ENCODE measurements around the gene AIG1.
"Not testable (repeated sequence)": the region's sequence is repeated elsewhere in the genome, so short reads cannot be mapped to it uniquely, and the experiment has no call there.

Gene AIG1

GRCh38 chr6:143328876-143329275 is 268.2 kb downstream of the AIG1 start:
- H3K4me3 ChIP-seq (ENCODE audit: low read length): no peak overlapping the region
- no peaks in the 10 kb centered on the region for H3K4me1 ChIP-seq (ENCODE audit: control insufficient read depth, insufficient read depth, low read length)

GRCh38 chr6:143329323-143329722 is 268.6 kb downstream of the AIG1 start:
- H3K36me3 ChIP-seq (ENCODE audit: control insufficient read depth, insufficient read depth, low read length): no peaks in the 10 kb centered on the region
- no peak overlapping the region for H3K9ac ChIP-seq (ENCODE audit: low read length)
- H3K4me3 ChIP-seq (ENCODE audit: low read length): no peak overlapping the region
- no peaks in the 10 kb centered on the region for H3K4me1 ChIP-seq (ENCODE audit: control insufficient read depth, insufficient read depth, low read length)
- H3K27me3 ChIP-seq (ENCODE audit: control insufficient read depth, insufficient read depth, low read length): no peaks in the 10 kb centered on the region
- H3K27ac ChIP-seq (ENCODE audit: low read depth, low read length): no peak overlapping the region

More at GRCh38 chr6:143328876-143329275, 268.2 kb downstream of the AIG1 start:
- Histone ChIP-seq H3K27ac (ENCODE audit: low read depth, low read length) (no peak overlapping the region), H3K27me3 (ENCODE audit: control insufficient read depth, insufficient read depth, low read length) (no peaks in the 10 kb centered on the region), H3K36me3 (ENCODE audit: control insufficient read depth, insufficient read depth, low read length) (no peaks in the 10 kb centered on the region), H3K9ac (ENCODE audit: low read length) (no peak overlapping the region)

DNA sequence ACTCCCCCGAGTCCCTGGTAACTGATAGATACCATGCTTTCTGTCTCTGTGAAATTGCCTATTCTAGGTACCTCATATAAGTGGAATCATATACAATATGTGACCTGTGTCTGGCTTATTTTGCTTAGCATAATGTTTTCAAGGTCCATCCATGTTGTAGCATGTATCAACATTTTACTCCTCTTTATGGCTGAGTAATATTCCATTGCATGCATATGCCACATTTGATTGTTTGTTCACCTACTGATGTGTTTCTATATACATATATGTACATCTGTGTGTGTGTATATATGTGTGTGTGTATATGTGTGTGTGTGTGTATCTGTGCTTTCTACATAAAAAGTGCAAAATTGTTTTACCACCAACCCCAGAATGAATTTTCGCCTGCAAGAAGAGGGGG is 270.7 kb downstream of the AIG1 start:
- H3K4me1 ChIP-seq (ENCODE audit: control insufficient read depth, insufficient read depth, low read length): no peaks in the 10 kb centered on the region
- H3K36me3 ChIP-seq (ENCODE audit: control insufficient read depth, insufficient read depth, low read length): no peaks in the 10 kb centered on the region
- H3K27me3 ChIP-seq (ENCODE audit: control insufficient read depth, insufficient read depth, low read length): no peaks in the 10 kb centered on the region
- no peak overlapping the region for H3K4me3 ChIP-seq (ENCODE audit: low read length)
- H3K27ac ChIP-seq (ENCODE audit: low read depth, low read length): no peak overlapping the region
- H3K9ac ChIP-seq (ENCODE audit: low read length): no peak overlapping the region

DNA sequence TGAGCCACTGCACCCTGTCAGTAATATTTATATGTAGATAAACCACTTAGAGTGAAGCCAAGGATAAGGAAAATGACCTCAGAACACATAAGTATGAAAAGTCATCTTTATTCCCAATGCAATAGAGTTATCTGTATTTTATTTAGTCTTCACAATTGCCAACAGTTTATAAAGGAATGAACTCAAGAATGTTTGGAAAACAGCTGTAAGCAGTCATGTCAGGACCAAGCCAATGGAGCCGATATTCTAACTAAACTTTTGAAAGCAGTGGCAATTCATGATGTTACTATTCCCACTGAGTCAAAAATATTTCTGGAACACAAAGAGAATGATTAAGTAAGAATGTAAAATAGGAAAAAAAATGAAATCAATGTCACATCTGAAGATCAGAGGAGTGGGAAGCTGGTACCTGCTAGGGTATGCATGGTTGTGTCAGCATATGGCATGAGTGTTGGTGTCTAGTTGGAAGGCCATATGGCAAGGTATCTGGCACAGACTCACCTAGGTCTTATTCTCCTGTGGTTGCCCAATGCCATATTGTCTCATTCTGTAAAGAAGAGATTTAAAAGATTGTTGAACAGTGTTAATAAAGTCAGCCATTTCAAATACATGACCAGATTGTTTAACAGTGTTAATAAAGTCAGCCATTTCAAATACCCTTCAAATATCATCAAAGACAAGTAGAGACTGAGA is 271.6 kb downstream of the AIG1 start:
- Histone ChIP-seq H3K36me3 (ENCODE audit: control insufficient read depth, insufficient read depth, low read length) (no peaks in the 10 kb centered on the region), H3K9ac (ENCODE audit: low read length) (no peak overlapping the region), H3K27me3 (ENCODE audit: control insufficient read depth, insufficient read depth, low read length) (no peaks in the 10 kb centered on the region), H3K4me3 (ENCODE audit: low read length) (no peak overlapping the region), H3K4me1 (ENCODE audit: control insufficient read depth, insufficient read depth, low read length) (no peaks in the 10 kb centered on the region), H3K27ac (ENCODE audit: low read depth, low read length) (no peak overlapping the region)

GRCh38 chr6:143333081-143333480 is 272.4 kb downstream of the AIG1 start:
- Histone ChIP-seq H3K27ac (ENCODE audit: low read depth, low read length) (no peak overlapping the region), H3K4me3 (ENCODE audit: low read length) (no peak overlapping the region), H3K27me3 (ENCODE audit: control insufficient read depth, insufficient read depth, low read length) (no peaks in the 10 kb centered on the region), H3K4me1 (ENCODE audit: control insufficient read depth, insufficient read depth, low read length) (no peaks in the 10 kb centered on the region), H3K36me3 (ENCODE audit: control insufficient read depth, insufficient read depth, low read length) (no peaks in the 10 kb centered on the region), H3K9ac (ENCODE audit: low read length) (no peak overlapping the region)

GRCh38 chr6:143333749-143334520 is 273.2 kb downstream of the AIG1 start:
- Histone ChIP-seq H3K36me3 (ENCODE audit: control insufficient read depth, insufficient read depth, low read length) (no peaks in the 10 kb centered on the region), H3K27ac (ENCODE audit: low read depth, low read length) (no peak overlapping the region), H3K27me3 (ENCODE audit: control insufficient read depth, insufficient read depth, low read length) (no peaks in the 10 kb centered on the region), H3K9ac (ENCODE audit: low read length) (no peak overlapping the region), H3K4me1 (ENCODE audit: control insufficient read depth, insufficient read depth, low read length) (no peaks in the 10 kb centered on the region), H3K4me3 (ENCODE audit: low read length) (no peak overlapping the region)

- H3K36me3 ChIP-seq (ENCODE audit: control insufficient read depth, insufficient read depth, low read length): no peaks in the 10 kb centered on the region
- no peak overlapping the region for H3K4me3 ChIP-seq (ENCODE audit: low read length)
- no peak overlapping the region for H3K9ac ChIP-seq (ENCODE audit: low read length)
- no peak overlapping the region for H3K27ac ChIP-seq (ENCODE audit: low read depth, low read length)
- no peaks in the 10 kb centered on the region for H3K27me3 ChIP-seq (ENCODE audit: control insufficient read depth, insufficient read depth, low read length)
- H3K4me1 ChIP-seq (ENCODE audit: control insufficient read depth, insufficient read depth, low read length): no peaks in the 10 kb centered on the region
Observed at GRCh38 chr6:143335865-143336264, 275.2 kb downstream of the AIG1 start.

GRCh38 chr6:143336446-143337152 is 275.9 kb downstream of the AIG1 start:
- Histone ChIP-seq H3K27ac (ENCODE audit: low read depth, low read length) (no peak overlapping the region), H3K9ac (ENCODE audit: low read length) (no peak overlapping the region), H3K4me1 (ENCODE audit: control insufficient read depth, insufficient read depth, low read length) (no peaks in the 10 kb centered on the region), H3K4me3 (ENCODE audit: low read length) (no peak overlapping the region), H3K27me3 (ENCODE audit: control insufficient read depth, insufficient read depth, low read length) (no peaks in the 10 kb centered on the region), H3K36me3 (ENCODE audit: control insufficient read depth, insufficient read depth, low read length) (no peaks in the 10 kb centered on the region)

DNA sequence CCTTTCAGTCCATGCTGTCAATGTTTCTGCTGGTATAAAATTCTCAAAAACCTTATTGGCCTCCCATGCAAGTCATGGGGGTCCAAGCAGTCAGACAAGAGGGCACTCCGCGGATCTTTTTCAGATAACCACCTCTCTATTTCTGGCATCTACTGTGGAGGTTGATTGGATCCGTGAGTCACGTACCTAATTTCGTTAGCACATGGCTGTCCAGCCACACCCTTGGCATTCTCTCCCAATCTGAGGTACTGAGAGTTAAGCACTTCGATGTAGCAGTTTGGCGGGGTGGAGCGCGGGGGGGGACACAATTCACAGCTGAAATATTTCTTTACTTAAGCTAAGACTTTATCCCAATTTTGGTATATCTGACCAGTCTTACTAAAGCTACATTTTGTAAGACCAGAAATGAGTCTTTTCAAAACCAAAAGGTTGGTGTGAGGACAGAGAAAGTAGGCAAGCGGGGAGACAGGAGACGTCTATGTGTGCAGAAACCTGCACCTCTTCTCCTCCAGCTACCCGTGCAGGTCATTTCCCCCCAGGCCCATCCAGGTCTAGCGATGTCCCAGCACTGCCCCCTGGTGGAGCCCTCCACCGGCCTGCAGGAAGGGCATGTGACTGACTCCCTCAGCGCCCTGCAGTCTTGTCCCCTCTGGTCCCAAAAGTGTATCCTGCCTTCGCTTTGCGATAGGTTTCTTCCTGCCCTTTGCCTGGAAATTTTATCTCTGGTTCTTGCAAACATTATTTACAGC is 276.7 kb downstream of the AIG1 start:
- Histone ChIP-seq H3K27ac (ENCODE audit: low read depth, low read length) (no peak overlapping the region), H3K4me3 (ENCODE audit: low read length) (no peak overlapping the region), H3K4me1 (ENCODE audit: control insufficient read depth, insufficient read depth, low read length) (no peaks in the 10 kb centered on the region), H3K36me3 (ENCODE audit: control insufficient read depth, insufficient read depth, low read length) (no peaks in the 10 kb centered on the region), H3K27me3 (ENCODE audit: control insufficient read depth, insufficient read depth, low read length) (no peaks in the 10 kb centered on the region), H3K9ac (ENCODE audit: low read length) (no peak overlapping the region)

GRCh38 chr6:143339223-143339622 is 278.5 kb downstream of the AIG1 start:
- Histone ChIP-seq H3K4me3 (ENCODE audit: low read length) (no peak overlapping the region), H3K36me3 (ENCODE audit: control insufficient read depth, insufficient read depth, low read length) (no peaks in the 10 kb centered on the region), H3K27me3 (ENCODE audit: control insufficient read depth, insufficient read depth, low read length) (no peaks in the 10 kb centered on the region), H3K9ac (ENCODE audit: low read length) (no peak overlapping the region), H3K27ac (ENCODE audit: low read depth, low read length) (no peak overlapping the region), H3K4me1 (ENCODE audit: control insufficient read depth, insufficient read depth, low read length) (no peaks in the 10 kb centered on the region)

DNA sequence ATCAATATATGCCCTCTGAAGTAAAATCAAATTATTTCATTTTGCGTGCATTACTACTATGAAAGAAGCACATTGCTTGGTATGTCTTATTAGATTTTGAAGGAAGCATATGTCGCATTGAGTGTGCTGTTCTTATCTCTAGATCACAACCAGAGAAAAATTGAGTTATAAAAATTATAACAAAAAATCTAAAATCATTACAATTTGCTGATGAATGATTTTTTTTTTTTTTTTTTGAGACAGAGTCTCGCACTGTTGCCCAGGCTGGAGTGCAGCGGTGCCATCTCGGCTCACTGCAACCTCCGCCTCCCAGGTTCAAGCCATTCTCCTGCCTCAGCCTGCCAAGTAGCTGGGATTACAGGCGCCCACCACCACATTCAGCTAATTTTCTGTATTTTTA is 284.8 kb downstream of the AIG1 start:
- H3K4me3 ChIP-seq (ENCODE audit: low read length); H3K4me1 ChIP-seq (ENCODE audit: control insufficient read depth, insufficient read depth, low read length); H3K27me3 ChIP-seq (ENCODE audit: control insufficient read depth, insufficient read depth, low read length); H3K27ac ChIP-seq (ENCODE audit: low read depth, low read length); H3K36me3 ChIP-seq (ENCODE audit: control insufficient read depth, insufficient read depth, low read length); H3K9ac ChIP-seq (ENCODE audit: low read length): not testable (repeated sequence)

DNA sequence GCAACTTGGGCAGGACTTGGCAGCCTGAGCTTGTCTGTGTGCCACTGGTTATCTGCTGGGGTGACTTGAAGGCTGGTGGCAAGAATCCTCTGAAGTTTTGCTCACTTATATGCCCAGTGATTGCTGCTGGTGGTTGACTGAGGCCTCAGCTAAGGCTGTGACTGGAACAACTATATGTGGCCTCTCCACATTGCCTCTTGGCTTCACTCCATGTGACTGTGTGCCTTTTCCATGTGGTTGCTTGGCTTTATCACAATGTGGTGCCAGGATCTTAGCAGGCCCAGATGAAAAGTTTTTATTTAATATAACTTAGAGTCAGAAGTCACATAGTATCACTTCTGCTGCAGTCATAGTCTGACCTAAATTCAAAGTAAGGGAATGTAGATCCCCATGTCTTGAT is 285.3 kb downstream of the AIG1 start:
- no peaks in the 10 kb centered on the region for H3K4me1 ChIP-seq (ENCODE audit: control insufficient read depth, insufficient read depth, low read length)
- H3K27ac ChIP-seq (ENCODE audit: low read depth, low read length): no peak overlapping the region
- H3K36me3 ChIP-seq (ENCODE audit: control insufficient read depth, insufficient read depth, low read length): no peaks in the 10 kb centered on the region
- no peak overlapping the region for H3K9ac ChIP-seq (ENCODE audit: low read length)
- no peak overlapping the region for H3K4me3 ChIP-seq (ENCODE audit: low read length)
- H3K27me3 ChIP-seq (ENCODE audit: control insufficient read depth, insufficient read depth, low read length): no peaks in the 10 kb centered on the region
